ENCODE measurements around the gene DAB1.
A peak's percentile ranks its signal among the peaks of the same experiment; 100 is the strongest.
"Not testable (repeated sequence)": the region's sequence is repeated elsewhere in the genome, so short reads cannot be mapped to it uniquely, and the experiment has no call there.

Gene DAB1

DNA sequence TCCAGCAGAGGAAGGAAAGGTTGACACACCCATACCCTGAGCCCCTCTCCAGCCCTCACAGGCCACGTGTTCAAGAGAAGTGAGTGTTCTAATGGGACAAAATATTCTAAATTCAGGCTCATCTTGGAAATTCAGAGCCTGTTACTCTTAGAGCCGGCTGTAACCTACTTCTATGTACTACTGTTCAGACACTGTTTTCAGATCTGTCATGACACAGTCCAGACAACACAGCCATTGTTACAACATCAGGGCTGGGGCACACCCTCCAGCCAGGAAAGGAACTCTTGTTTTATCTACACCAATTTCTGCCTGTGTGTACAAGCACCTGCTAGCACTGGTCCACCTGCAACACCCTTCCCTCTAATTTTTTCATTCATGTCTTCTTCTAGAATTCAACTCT lies 312.7 kb downstream of the DAB1 start:
- DNase-seq, result no peak

DNA sequence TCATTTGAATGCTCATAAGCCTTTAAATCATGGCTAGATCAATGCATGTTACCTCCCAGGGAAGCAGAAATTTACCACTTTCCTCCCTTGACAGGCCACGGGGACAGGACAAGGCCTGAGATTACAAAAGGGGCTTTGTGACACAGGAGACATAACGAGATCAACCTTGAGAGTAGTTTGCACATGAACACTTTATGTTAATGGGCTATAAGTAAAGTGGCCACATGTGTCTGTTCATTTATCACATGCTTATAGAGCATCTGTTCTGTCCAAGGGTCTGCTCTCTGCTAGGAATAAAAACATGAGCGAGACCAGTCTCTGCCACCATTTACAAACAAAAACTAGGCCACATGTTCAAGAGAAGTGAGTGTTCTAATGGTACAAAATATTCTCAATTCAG lies 314.0 kb downstream of the DAB1 start:
- DNase-seq, result no peak

GRCh38 chr1:57109247-57109646 lies 314.6 kb downstream of the DAB1 start:
- no peak for DNase-seq

DNA sequence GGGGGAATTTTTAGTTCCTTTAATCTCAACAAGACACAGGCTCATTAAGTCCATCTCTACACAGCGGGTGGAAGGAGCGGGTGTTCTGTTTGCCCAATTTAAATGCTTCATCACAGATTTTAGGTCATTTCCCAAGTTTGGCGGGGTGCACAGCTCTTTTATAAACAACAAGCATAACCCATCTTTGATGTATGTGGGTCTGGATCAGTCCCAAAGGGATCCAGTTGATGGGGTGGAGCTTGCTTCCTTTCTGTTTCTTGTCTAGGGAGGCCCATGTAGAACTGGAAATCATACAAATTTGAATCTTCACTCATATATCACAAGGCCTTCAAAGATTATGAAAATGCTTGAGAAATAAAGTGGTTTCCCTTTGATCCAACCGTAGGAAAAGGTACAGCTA lies 317.6 kb downstream of the DAB1 start:
- no peak for DNase-seq

GRCh38 chr1:57102561-57103326 lies 321.1 kb downstream of the DAB1 start:
- no peak for DNase-seq

- DNase-seq, result no peak
These were observed 322.7 kb downstream of the DAB1 start for GRCh38 chr1:57101209-57101608.

GRCh38 chr1:57094749-57095148 lies 329.1 kb downstream of the DAB1 start:
- no peak for DNase-seq

DNA sequence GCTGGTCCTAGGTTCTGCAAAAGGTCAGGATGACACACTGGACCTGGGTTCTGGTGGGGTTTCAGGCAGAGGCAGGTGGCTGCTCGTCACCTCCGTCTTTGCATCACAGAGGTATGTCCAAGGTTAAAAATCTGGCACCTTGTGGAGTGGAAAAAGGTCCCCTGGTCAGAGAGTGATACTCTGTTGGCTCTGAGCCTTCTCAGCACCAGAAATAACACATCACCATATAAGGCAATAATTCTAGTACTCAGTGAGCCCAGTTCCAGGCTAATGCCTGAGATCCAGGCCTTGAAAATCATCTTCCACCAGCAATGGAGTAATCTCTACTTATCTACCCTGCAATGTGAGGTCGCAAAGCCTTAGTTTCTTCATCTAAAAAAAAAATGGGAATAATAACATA lies 330.7 kb downstream of the DAB1 start:
- DNase-seq, result no peak

- no peak for DNase-seq
These were observed 332.2 kb downstream of the DAB1 start for GRCh38 chr1:57091642-57092041.

- DNase-seq, result no peak
These were observed 334.0 kb downstream of the DAB1 start for GRCh38 chr1:57089855-57090254.

DNA sequence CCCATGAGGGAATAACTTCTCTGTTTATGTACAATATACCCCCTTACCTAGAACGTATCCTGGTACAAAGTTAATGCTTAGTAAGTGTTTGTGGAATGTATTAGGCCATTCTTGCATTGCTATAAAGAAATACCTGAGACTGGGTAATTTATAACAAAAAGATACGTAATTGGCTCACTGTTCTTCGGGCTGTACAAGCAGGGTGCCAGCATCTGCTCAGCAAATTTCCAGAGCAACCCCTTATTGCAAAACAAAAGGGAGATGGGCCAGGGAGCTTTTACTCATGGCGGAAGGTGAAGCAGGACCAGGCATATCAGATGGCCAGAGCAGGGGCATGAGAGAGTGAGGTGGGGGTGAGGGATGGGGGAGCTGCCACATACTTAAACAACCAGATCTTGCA lies 334.6 kb downstream of the DAB1 start:
- DNase-seq, result no peak

DNA sequence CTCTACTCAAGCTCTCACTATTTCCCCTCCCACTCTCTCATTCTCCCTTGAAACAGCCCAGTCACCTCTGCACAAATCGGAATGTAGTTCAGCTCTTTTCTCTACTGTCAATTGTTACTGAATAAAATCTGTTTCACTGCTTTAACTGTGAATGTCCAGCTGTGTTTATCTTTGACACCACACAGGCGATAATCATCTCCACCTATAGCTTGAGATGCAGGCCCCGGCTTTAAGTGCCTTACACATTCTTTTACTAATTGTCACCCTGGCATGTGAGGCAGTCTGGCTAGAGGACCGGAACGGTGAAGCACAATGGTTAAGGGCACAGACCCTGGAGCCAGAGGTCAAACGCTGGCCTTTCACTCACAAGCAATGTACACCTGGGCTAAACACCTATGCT lies 335.2 kb downstream of the DAB1 start:
- no peak for DNase-seq

DNA sequence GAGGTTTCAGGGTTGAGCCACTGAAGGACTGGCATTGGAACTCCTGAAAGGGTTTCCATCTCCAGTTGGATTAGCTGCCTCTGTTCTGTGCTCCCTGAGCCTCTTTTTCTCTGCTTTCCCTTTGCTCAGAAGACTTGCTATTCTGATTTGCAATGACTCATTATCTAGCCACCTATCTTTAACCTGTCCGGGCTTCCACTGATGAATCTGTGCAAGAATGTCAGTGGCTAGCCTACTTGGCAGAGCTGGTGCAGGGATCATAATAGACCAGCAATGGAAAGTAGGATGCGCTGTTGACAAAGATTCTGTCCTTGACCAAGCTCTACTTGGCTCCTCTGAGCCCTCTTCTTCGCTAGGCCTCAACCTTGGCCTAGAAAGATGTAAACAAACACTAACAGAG lies 336.2 kb downstream of the DAB1 start:
- not testable (repeated sequence) for DNase-seq

- peak; percentile 15 for DNase-seq
These were observed 337.7 kb downstream of the DAB1 start for GRCh38 chr1:57086154-57086553.

- no peak for DNase-seq
These were observed 339.2 kb downstream of the DAB1 start for GRCh38 chr1:57084701-57085100.

DNA sequence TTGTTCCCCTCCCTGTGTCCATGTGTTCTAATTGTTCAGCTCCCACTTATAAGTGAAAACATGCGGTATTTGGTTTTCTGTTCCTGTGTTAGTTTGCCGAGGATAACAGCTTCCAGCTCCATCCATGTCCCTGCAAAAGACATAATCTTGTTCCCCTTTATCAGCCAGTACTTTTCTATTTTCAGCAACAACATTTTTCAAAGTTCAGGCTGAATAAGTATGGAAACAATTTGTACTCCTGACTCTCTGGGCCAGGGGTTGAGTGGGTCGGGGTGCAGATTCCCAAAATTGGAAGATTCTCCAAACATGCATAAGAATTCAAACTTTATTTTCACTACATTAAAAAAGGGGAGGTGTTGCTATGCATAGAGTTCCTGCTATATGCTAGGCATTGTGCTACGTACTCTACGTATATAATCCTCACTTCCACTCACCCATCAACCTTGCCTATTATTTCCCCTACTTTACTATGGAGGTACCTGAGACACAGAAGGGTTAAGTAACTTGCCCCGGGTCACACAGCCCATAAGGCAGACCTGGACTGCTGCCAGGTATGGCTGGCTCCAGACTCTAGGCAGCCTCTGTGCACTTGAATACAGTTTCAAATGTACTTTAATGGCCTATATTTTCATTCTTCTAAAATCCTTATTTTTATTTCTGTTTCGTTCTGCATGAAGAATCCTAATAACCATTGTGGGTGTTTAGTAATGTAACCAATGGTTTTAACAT lies 341.0 kb downstream of the DAB1 start:
- no peak for DNase-seq

DNA sequence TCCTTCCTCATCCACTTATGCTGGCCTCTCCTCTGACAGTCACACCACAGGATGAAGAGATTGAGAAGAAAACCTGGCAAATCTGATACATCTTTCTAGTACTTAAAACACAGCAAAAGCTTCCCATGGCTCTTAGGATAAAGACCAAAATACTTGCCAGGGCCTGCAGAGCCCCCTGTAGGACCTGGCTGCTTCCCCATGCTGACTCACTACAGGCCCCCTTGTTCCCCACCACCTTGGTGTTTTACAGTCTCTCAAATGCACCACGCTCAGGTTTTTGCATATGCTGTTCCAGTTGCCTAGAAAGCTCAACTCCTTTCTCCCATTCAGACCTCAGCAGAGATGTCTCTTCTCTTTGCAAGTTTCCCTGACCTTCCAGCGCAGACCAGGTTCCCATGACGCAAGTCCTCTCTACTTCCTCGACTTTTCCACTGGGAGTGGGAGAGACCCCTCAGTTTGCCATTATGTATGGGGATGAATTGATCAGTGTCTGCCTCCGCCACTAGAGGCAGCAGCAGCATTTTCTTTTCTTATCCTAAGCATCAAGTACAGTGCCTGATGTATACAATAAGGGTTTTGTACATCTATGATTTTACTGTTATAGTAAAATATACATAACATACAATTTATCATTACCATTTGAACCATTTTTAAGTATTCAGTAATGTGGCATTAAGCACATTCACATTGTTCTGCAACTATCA lies 344.3 kb downstream of the DAB1 start:
- DNase-seq, result no peak

GRCh38 chr1:57072401-57073110 lies 351.3 kb downstream of the DAB1 start:
- no peak for DNase-seq

- DNase-seq, result no peak
These were observed 356.0 kb downstream of the DAB1 start for GRCh38 chr1:57067863-57068262.

- DNase-seq, result no peak
These were observed 356.8 kb downstream of the DAB1 start for GRCh38 chr1:57066980-57067610.

- DNase-seq, result no peak
These were observed 358.4 kb downstream of the DAB1 start for GRCh38 chr1:57065442-57065841.

GRCh38 chr1:57064379-57065140 lies 359.3 kb downstream of the DAB1 start:
- no peak for DNase-seq
